ENCODE measurements around the gene TOX2. TPM values are rescaled to one million over a fixed set of nuclear protein-coding genes. Genes with fewer than 3 reads are reported as not detected.

TOX2 gene
- total RNA-seq, 2 donors from 2014 or later, result 0.73 to 1.6 TPM

DNA sequence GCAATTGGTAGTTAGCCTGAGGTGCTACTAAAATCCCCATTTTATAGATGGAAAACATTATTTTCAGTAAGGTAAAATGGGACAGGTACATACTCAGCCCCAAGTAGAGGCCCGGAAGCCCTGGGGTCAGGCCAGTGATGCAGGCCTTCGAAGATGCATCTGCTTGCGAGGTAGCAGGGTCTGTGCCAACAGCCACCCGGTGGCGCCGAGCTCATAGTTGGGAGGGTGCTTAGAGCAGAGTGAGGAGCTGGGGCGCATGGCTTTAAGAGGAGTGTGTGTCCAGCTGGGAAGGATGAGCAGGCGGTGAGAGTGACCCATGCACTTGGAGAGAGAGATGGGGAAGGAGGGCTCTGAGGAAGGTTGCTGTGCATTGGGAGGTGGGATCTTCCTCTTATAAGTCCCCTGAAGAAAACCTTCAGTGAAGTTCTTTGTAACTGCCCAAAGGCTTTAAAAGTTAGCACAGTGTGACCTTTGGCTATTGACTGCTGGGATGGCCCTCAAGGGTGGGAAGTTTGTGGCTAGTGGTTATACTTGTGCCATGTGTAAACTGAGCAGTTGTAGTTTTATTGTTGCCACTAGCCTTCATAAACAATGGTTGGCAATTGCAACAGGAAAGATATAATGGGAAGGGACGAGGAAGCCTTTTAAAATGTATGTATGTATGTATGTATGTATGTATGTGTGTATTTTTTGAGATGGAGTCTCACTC, 71.1 kb downstream of the TOX2 start:
- intact Hi-C loops (cut with DNase I), result no loop called here
- ATAC-seq (no peak), DNase-seq (no peak)

DNA sequence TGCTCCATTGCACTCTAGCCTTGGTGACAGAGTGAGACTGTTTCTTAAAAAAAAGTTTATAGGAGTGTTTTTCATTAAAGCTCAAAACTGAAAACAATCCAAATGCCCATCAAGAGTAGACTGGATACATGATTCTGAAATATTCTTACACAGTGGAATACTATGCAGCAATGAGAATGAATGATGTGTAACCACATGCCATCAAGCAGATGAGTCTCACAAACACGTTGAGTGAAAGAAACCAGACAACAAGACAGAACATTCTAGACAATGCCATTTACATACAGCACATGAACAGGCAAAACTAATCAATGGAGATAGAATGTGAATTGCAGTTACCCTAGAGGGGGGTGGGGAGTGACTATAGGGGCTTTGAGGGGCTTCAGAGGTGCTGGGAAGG, 72.4 kb downstream of the TOX2 start:
- DNase-seq, result no peak
- ATAC-seq, result no peak
- intact Hi-C loops (cut with DNase I), result no loop called here

DNA sequence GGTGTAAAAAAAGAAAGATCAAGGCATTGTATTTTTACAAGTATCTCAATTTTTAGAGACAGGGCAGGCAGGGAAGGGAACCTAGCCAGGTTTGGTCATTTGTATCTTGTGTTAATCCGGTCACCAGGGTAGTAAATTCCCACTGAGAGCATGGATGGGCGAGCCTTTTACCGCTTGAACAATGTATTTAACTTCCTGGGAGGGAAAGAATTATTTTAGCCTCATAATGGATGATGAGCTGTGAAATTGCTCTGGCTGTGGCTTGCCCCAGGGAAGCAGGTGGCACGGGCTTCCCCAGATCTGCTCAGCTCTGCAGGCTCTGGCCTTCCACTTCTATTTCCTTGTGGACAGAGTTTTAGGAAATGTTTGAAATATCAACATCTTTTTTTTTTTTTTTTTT, 72.9 kb downstream of the TOX2 start:
- intact Hi-C loops (cut with DNase I), result no loop called here
- ATAC-seq, result no peak
- DNase-seq, result no peak

- no peak for ATAC-seq
- intact Hi-C loops (cut with DNase I), result no loop called here
- DNase-seq, result no peak
These were observed 73.8 kb downstream of the TOX2 start for GRCh38 chr20:43988451-43988850.

DNA sequence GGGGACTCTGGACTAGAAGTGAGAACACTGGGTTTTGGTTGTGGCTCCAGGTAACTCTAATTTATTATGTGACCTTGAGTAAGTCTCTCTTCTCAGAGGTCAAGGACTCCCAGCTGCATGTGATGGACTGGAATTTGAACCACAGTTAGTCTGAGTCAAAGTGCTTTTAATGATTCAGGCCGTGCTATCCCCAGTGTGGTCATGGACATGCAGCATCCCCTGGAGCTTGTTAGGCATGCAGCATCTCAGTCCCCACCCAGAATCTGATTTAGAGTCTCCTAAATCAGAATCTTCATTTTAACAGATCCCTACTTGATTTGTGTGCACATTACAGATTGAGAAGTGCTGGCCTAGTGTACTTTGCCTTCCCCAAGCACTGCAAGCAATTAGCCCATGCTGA, 74.2 kb downstream of the TOX2 start:
- ATAC-seq, result no peak
- intact Hi-C loops (cut with DNase I), result no loop called here
- DNase-seq, result no peak

GRCh38 chr20:43991261-43991660, 76.6 kb downstream of the TOX2 start:
- intact Hi-C loops (cut with DNase I), result loop anchor here in 1 of 2 donors (10.0 kb wide), 1 partner anchor 56 kb away; no protein-coding TSS in a partner anchor
- DNase-seq (no peak), ATAC-seq (no peak)

GRCh38 chr20:43991982-43992381, 77.3 kb downstream of the TOX2 start:
- ATAC-seq, result no peak
- no peak for DNase-seq
- intact Hi-C loops (cut with DNase I), result loop anchor here in 1 of 2 donors (10.0 kb wide), 1 partner anchor 57 kb away; no protein-coding TSS in a partner anchor

DNA sequence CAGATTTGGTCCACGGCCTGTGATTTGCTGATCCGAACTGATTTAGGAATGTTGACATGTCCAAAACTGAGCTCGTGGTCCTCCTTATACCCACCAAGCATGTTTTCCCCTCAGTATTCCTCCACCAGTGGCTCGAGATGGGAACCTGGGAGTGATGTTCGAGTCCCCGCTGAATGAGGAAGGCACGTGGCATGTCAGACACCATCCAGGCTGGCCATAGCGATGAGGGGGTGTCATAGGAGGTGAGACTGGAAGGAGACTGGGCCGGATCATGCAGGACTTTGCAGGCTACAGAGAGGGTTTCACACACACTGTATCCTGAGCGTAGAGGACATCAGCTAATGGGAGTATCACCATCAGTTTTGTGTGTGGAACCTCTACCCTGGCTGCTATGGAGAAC, 78.2 kb downstream of the TOX2 start:
- ATAC-seq, result no peak

DNA sequence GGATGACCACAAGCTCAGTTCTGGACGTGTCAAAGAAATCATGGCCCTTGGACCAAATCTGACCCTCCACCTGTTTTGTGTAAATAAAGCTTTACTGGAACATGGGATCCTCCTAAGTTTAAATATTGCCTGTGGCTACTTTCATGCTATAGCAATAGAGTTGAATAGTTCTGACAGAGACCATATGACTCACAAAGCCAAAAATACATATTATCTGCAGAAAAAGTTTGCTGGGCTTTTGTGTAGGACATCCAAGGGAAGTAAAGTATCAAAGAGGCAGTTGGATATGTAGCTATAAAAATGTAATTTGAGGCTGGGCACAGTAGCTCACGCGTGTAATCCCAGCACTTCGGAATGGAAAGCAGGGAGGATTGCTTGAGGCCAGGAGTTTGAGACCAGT, 78.9 kb downstream of the TOX2 start:
- ATAC-seq (no peak), DNase-seq (no peak)
- intact Hi-C loops (cut with DNase I), result loop anchor here in 1 of 2 donors (10.0 kb wide), 1 partner anchor 59 kb away; no protein-coding TSS in a partner anchor

More for the DNA sequence above, 78.2 kb downstream of the TOX2 start:
- no peak for DNase-seq
- intact Hi-C loops (cut with DNase I), result loop anchor here in 1 of 2 donors (10.0 kb wide), 1 partner anchor 58 kb away; no protein-coding TSS in a partner anchor

DNA sequence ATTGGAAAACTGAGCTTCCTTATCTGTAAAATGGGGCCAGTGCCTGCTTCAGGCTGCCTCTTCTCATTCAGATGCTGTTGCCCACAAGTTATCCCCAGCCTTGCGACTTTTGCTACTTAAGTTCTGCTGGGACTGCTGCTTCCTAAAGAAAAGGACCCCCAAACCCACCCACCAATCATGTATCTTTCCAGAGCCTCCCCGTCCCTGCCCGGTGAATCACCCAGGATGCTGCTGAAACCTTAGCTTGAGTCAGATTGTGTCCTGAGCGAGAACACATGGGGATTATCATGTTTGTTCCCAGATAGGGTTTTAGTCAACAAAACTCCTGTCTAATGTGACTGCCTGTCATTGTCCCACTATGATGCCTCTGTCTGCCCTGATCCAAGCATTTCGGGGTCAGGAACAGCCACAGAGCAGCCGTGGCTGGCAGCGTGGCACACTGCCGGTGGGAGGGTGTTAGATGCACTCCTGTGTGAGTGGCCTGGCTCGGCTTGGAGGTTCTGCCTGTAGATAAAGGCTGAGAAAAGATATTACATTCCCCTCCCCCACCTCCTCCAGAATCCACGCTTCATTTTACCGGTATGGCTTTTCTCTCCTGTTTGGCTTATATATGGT, 79.9 kb downstream of the TOX2 start:
- ATAC-seq, result peak; percentile 44 to 84
- intact Hi-C loops (cut with DNase I), result loop anchor here in 1 of 2 donors (10.0 kb wide), 1 partner anchor 60 kb away; no protein-coding TSS in a partner anchor
- DNase-seq, result peak; percentile 38

DNA sequence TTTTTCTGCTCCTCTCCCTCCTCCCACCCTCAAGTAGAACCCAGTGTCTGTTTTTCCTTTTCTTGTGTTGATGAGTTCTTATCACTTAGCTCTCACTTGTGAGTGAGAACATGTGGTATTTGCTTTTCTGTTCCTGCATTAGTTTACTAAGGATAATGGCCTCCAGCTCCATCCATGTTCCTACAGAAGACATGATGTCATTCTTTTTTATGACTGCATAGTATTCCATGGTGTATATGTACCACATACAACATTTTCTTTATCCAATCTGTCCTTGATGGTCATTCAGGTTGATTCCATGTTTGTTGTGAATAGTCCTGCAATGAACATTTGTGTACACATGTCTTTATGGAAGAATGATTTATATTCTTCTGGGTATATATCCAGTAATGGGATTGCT, 81.0 kb downstream of the TOX2 start:
- no peak for ATAC-seq
- no peak for DNase-seq
- intact Hi-C loops (cut with DNase I), result loop anchor here in 1 of 2 donors (10.0 kb wide), 1 partner anchor 61 kb away; no protein-coding TSS in a partner anchor

DNA sequence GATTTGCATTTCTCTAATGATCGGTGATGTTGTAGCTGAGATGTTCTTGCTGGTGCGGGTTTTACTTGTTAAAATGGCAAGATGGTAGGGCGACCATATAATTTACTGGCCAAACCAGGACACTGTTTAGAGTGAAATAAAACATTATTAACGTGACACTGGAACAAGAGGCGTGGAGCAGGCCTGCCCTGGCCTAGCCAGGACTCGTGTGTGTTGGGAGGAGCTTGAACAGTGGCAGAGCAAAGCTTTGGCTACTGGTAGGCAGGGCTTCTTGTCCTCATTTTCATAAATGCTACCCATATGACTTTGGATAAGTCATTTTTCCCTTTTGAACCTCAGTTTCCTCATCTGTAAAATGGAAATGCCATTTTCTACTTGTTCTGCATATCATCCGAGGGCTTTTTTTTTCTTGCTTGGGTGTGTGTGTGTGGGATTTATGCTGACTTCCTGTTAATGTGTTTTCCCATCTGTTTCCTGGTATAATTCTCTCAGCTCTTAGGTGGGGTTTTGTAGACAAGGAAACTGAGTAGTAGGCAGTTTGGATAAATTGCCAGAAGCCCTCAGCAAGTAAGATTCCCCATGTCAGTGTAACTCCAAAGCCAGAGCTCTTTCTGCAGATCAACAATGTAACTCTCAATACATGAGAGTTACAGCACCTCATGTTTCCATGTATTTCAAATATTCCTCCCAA, 81.7 kb downstream of the TOX2 start:
- DNase-seq (no peak), ATAC-seq (no peak)
- intact Hi-C loops (cut with DNase I), result loop anchor here in 1 of 2 donors (10.0 kb wide), 1 partner anchor 62 kb away; no protein-coding TSS in a partner anchor

- ATAC-seq (no peak), DNase-seq (no peak)
- intact Hi-C loops (cut with DNase I), result loop anchor here in 1 of 2 donors (10.0 kb wide), 1 partner anchor 65 kb away; no protein-coding TSS in a partner anchor
These were observed 85.2 kb downstream of the TOX2 start for GRCh38 chr20:43999848-44000247.

- ATAC-seq, result peak; percentile 70 to 74
- intact Hi-C loops (cut with DNase I), result no loop called here
- DNase-seq, result no peak
These were observed 87.3 kb downstream of the TOX2 start for GRCh38 chr20:44001667-44002596.

GRCh38 chr20:44002861-44003260, 88.2 kb downstream of the TOX2 start:
- ATAC-seq (no peak), DNase-seq (no peak)
- intact Hi-C loops (cut with DNase I), result no loop called here

DNA sequence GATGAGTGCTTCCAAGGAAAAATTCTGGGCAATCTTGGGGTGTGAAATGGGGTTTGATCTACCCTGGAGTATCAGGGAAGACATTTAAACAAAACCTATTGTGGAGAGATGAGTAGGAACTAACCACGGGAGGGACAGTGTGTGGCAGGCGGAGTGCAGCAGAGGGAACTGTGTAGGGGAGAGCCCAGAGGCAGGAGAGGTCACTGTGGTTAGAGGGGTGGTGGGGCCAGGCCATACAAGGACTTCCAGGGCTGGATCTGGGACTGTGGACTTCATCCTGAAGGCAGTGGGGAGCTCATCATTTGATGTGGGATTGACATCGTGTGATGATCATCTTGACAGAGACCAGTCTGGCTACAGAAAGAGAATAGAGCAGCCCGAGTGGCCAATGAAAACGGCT, 89.0 kb downstream of the TOX2 start:
- DNase-seq (no peak), ATAC-seq (no peak)

GRCh38 chr20:44004306-44004915, 89.8 kb downstream of the TOX2 start:
- intact Hi-C loops (cut with DNase I), result no loop called here
- ATAC-seq, result peak; percentile 57 to 79

More for the DNA sequence above, 89.0 kb downstream of the TOX2 start:
- intact Hi-C loops (cut with DNase I), result no loop called here

DNA sequence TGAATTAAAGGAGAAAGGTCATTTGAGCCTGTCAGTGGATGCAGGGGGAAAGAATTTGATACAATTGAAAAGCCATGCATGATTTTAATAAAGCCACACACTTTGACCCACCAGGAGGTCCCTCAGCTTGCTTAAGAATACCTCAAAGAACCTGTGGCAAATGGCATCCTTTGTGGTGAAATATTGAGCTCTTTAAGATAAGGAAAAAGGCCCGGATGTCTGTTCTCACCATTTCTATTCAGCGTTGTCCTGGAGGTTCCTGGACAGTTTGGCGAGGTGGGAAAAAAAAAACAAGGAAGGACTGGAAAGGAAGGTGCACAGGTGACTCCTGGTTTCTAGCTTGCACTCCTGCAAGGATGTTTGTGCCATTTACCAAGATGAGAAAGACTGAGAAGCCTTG, 91.0 kb downstream of the TOX2 start:
- DNase-seq, result no peak
- ATAC-seq, result no peak
- intact Hi-C loops (cut with DNase I), result no loop called here

More at GRCh38 chr20:44004306-44004915, 89.8 kb downstream of the TOX2 start:
- no peak for DNase-seq
